ENCODE data around the gene FGF18. TPM values are rescaled to one million over a fixed set of nuclear protein-coding genes. Genes with fewer than 3 reads are reported as not detected.

FGF18 gene
- total and polyA plus RNA-seq, 2 experiments from 2014 or later, result 0.56 to 0.86 TPM

GRCh38 chr5:171421331-171422262 lies 2.1 kb downstream of the FGF18 start (continued):
- TF ChIP-seq ZNF462 (CRISPR knock-in tag; IDR thresholded peaks at IDR 0.05), result no peak
- TF ChIP-seq EZH2phosphoT487 (IDR thresholded peaks at IDR 0.05; ENCODE audit: unreplicated experiment), result no peak
- TF ChIP-seq, protein P1, sequence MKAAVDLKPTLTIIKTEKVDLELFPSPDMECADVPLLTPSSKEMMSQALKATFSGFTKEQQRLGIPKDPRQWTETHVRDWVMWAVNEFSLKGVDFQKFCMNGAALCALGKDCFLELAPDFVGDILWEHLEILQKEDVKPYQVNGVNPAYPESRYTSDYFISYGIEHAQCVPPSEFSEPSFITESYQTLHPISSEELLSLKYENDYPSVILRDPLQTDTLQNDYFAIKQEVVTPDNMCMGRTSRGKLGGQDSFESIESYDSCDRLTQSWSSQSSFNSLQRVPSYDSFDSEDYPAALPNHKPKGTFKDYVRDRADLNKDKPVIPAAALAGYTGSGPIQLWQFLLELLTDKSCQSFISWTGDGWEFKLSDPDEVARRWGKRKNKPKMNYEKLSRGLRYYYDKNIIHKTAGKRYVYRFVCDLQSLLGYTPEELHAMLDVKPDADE (IDR thresholded peaks at IDR 0.05), result no peak

- peaks cover 32% of the 10 kb centered on the region for H3K4me1 Mint-ChIP-seq
- Histone ChIP-seq H3K79me2 (replicated peaks; ENCODE audit: insufficient read depth) (no peaks in the 10 kb centered on the region), H3F3A (replicated peaks; ENCODE audit: low read depth) (peaks cover 7% of the 10 kb centered on the region; the same call in 1 of the 2 replicates), H3K27ac (ENCODE audit: low read depth) (no peak overlapping the region), H3K27me3 (ENCODE audit: insufficient read depth) (peaks cover 45% of the 10 kb centered on the region), H2AFZ (no peak overlapping the region), H3K4me2 (no peak overlapping the region), H3K4me3 (no peak overlapping the region), H4K20me1 (replicated peaks; ENCODE audit: insufficient read depth) (no peaks in the 10 kb centered on the region; the same call in 1 of the 2 replicates), H3K4me1 (ENCODE audit: insufficient read depth) (peaks cover 29% of the 10 kb centered on the region), H3K36me3 (ENCODE audit: insufficient read depth) (no peaks in the 10 kb centered on the region; the same call in 1 of the 2 replicates), H3K9me2 (ENCODE audit: insufficient read depth) (no peaks in the 10 kb centered on the region)
- H3K27me3 Mint-ChIP-seq (ENCODE audit: insufficient read depth, low read depth, poor library complexity), result peaks cover 41% of the 10 kb centered on the region
- H3K9me3 Mint-ChIP-seq, result no peaks in the 10 kb centered on the region
- no peaks in the 10 kb centered on the region for H3K36me3 Mint-ChIP-seq (ENCODE audit: low read depth)
- ATAC-seq (no peak), DNase-seq (ENCODE audit: low spot score) (no peak)
- H3K4me3 Mint-ChIP-seq, result no peak overlapping the region
- no peak overlapping the region for H3K27ac Mint-ChIP-seq
- TF ChIP-seq POLR2AphosphoS5 (IDR thresholded peaks at IDR 0.05; ENCODE audit: low read depth) (no peak), REST (IDR thresholded peaks at IDR 0.05; ENCODE audit: unreplicated experiment) (no peak), STAT1 (IDR thresholded peaks at IDR 0.05; ENCODE audit: unreplicated experiment) (no peak), ZNF331 (CRISPR knock-in tag; IDR thresholded peaks at IDR 0.05; ENCODE audit: low read depth) (no peak), CREB1 (CRISPR knock-in tag; IDR thresholded peaks at IDR 0.05; ENCODE audit: low read depth) (no peak), ZNF114 (CRISPR knock-in tag; IDR thresholded peaks at IDR 0.05) (no peak)
Measured at GRCh38 chr5:171422495-171422894, 3.0 kb downstream of the FGF18 start.
